ENCODE results near the gene DNAJB6. TPM values are rescaled to one million over a fixed set of nuclear protein-coding genes. Genes with fewer than 3 reads are reported as not detected.

Gene DNAJB6
- total RNA-seq, 4 donors from 2014 or later = 103 to 151 (median 139) TPM

- intact Hi-C loops (cut with DNase I) = no loop called here
- H3K4me1 ChIP-seq = peaks cover 0 to 21% (median 0%) of the 10 kb centered on the region in 4 donors
- no peak for DNase-seq (ENCODE audit: extremely low spot score)
- no peak overlapping the region for H3K27ac ChIP-seq (replicated peaks in 1 of 4)
- peaks cover 20 to 84% (median 73%) of the 10 kb centered on the region in 4 donors for H3K36me3 ChIP-seq
- H3K9me3 ChIP-seq = no peaks in the 10 kb centered on the region
- no peaks in the 10 kb centered on the region for H3K27me3 ChIP-seq
- 87% methylated on average over 29 of the region's 29 CpGs for WGBS
- no peak overlapping the region for H3K4me3 ChIP-seq
- TF ChIP-seq EP300 (IDR thresholded peaks at IDR 0.05) = no peak
- TF ChIP-seq POLR2AphosphoS5 (IDR thresholded peaks at IDR 0.05) = no peak
- no peak for TF ChIP-seq POLR2A (IDR thresholded peaks at IDR 0.05; ENCODE audit: low read depth)
- TF ChIP-seq CTCF (IDR thresholded peaks at IDR 0.05) = no peak
These were observed 71.7 kb downstream of the DNAJB6 start for GRCh38 chr7:157408258-157409101.

GRCh38 chr7:157409149-157409752 is 72.4 kb downstream of the DNAJB6 start:
- TF ChIP-seq POLR2AphosphoS5 (IDR thresholded peaks at IDR 0.05) (no peak), CTCF (IDR thresholded peaks at IDR 0.05) (no peak)
- peaks cover 0 to 19% (median 0%) of the 10 kb centered on the region in 4 donors for H3K4me1 ChIP-seq
- H3K36me3 ChIP-seq = peaks cover 20 to 84% (median 75%) of the 10 kb centered on the region in 4 donors
- intact Hi-C loops (cut with DNase I) = no loop called here
- H3K27me3 ChIP-seq = no peaks in the 10 kb centered on the region
- no peaks in the 10 kb centered on the region for H3K9me3 ChIP-seq
- no peak overlapping the region for H3K27ac ChIP-seq (replicated peaks in 1 of 4)
- H3K4me3 ChIP-seq = no peak overlapping the region
- 88% methylated on average over 28 of the region's 28 CpGs for WGBS
- DNase-seq (ENCODE audit: extremely low spot score) = no peak

- Histone ChIP-seq H3K4me1 (peaks cover 0 to 14% (median 0%) of the 10 kb centered on the region in 4 donors), H3K27ac (replicated peaks in 1 of 4) (no peak overlapping the region), H3K4me3 (no peak overlapping the region), H3K27me3 (no peaks in the 10 kb centered on the region), H3K36me3 (peaks cover 20 to 91% (median 82%) of the 10 kb centered on the region in 4 donors), H3K9me3 (no peaks in the 10 kb centered on the region)
- intact Hi-C loops (cut with DNase I) = no loop called here
- TF ChIP-seq EP300 (IDR thresholded peaks at IDR 0.05) = no peak
- TF ChIP-seq POLR2AphosphoS5 (IDR thresholded peaks at IDR 0.05) = no peak
- no peak for TF ChIP-seq POLR2A (IDR thresholded peaks at IDR 0.05; ENCODE audit: low read depth)
- TF ChIP-seq CTCF (IDR thresholded peaks at IDR 0.05) = no peak
- no peak for DNase-seq (ENCODE audit: extremely low spot score)
- 92% methylated on average over 68 of the region's 78 CpGs for WGBS
These were observed 73.2 kb downstream of the DNAJB6 start for GRCh38 chr7:157409753-157410727.

GRCh38 chr7:157410831-157411556 is 74.2 kb downstream of the DNAJB6 start:
- Histone ChIP-seq H3K27ac (replicated peaks in 1 of 4) (no peak overlapping the region), H3K9me3 (no peaks in the 10 kb centered on the region), H3K27me3 (no peaks in the 10 kb centered on the region), H3K36me3 (peaks cover 30 to 94% (median 86%) of the 10 kb centered on the region in 4 donors), H3K4me3 (no peak overlapping the region), H3K4me1 (peaks cover 0 to 5% (median 0%) of the 10 kb centered on the region in 4 donors)
- 98% methylated on average over 22 of the region's 33 CpGs for WGBS
- DNase-seq (ENCODE audit: extremely low spot score) = no peak
- no peak for TF ChIP-seq EP300 (IDR thresholded peaks at IDR 0.05)
- TF ChIP-seq POLR2AphosphoS5 (IDR thresholded peaks at IDR 0.05) = no peak
- TF ChIP-seq POLR2A (IDR thresholded peaks at IDR 0.05; ENCODE audit: low read depth) = no peak
- no peak for TF ChIP-seq CTCF (IDR thresholded peaks at IDR 0.05)
- intact Hi-C loops (cut with DNase I) = no loop called here

Measured in esophagus muscularis mucosa (tissue), 4 donors.